ENCODE measurements around the gene LMTK2. TPM values are rescaled to one million over a fixed set of nuclear protein-coding genes. Genes with fewer than 3 reads are reported as not detected.
A peak's percentile ranks its signal among the peaks of the same experiment; 100 is the strongest.

The LMTK2 gene
- total RNA-seq, 1 donor from 2014 or later = 20.6 TPM

DNA sequence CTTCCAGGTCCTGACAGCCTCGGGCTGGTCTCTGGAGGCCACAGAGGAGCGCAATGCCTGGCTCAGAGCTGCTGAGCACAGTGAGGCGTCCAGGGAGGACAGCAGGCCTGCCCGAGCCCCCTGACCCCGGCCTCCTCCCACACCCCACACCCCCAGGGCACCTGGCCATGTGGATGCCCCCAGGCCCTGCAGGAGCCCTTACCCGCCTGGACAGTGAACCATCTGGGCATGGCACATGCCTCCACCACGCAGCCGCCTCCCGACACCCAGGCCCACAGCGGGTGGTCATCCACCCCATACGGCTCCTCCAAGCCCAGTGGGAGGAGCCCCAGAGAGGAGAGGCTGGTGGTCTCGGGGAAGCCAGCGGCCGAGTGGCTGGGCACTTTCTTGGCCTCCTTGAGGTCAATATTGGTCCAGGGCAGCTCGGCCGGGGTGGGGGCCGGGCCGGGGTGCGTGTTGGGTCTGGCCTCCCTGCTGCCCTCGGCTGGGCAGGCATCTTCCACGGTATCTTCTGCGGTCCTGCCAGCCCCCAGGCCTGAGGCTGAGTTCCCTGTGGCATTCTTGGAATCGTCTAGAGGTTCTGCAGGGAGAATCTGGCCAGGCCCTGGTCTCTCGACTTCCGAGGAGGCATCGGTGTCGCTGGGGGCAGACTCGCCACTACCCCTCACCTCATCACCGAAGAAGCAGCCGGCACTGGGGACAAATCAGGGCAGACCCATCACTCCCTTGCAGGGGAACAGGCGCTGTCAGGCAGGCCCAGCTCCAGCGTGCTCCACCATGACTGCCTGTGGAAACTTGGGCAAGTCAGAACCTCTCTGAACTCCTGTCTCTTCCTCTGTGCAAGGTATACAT lies 126.8 kb downstream of the LMTK2 start:
- TF ChIP-seq, protein P1, sequence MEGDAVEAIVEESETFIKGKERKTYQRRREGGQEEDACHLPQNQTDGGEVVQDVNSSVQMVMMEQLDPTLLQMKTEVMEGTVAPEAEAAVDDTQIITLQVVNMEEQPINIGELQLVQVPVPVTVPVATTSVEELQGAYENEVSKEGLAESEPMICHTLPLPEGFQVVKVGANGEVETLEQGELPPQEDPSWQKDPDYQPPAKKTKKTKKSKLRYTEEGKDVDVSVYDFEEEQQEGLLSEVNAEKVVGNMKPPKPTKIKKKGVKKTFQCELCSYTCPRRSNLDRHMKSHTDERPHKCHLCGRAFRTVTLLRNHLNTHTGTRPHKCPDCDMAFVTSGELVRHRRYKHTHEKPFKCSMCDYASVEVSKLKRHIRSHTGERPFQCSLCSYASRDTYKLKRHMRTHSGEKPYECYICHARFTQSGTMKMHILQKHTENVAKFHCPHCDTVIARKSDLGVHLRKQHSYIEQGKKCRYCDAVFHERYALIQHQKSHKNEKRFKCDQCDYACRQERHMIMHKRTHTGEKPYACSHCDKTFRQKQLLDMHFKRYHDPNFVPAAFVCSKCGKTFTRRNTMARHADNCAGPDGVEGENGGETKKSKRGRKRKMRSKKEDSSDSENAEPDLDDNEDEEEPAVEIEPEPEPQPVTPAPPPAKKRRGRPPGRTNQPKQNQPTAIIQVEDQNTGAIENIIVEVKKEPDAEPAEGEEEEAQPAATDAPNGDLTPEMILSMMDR (IDR thresholded peaks at IDR 0.05; ENCODE audit: partially characterized antibody, unreplicated experiment) = no peak
- DNase-seq = no peak
- Mint-ChIP-seq H3K4me3 (ENCODE audit: unreplicated experiment) (no peak overlapping the region), H3K9me3 (ENCODE audit: unreplicated experiment) (peaks cover 5% of the 10 kb centered on the region), H3K36me3 (ENCODE audit: unreplicated experiment) (peaks cover 1% of the 10 kb centered on the region), H3K27ac (ENCODE audit: unreplicated experiment) (peak overlapping the region; percentile 64), H3K4me1 (ENCODE audit: low read depth, unreplicated experiment) (no peaks in the 10 kb centered on the region), H3K27me3 (ENCODE audit: unreplicated experiment) (no peaks in the 10 kb centered on the region)

DNA sequence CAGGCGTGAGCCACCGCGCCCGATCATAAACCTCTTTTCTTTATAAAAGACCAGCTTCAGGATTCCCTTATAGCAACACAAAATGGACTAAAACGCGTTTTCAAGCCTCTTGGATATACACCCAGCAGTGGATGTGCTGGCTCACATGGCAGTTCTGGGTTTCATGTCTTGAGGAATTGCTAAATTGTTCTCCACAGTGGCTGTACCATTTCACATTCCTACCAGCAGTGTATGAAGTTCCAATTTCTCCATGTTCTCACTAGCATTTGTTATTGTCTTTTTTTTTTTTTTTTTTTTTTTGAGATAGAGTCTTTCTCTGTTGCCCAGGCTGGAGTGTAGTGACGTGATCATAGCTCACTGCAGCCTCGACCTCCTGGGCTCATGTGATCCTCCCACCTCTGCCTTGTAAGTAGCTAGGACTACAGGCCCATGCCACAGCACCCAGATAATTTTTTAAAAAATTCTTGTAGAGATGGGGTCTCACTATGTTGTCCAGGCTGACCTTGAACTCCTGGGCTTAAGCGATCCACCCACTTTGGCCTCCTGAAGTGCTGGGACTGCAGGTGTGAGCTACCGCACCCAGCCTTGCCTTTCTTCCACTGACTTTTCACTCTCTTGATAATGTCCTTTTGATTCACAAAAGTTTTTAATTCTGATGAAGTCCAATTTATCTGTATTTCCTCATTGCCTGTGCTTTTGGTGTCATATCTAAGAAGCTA lies 127.9 kb downstream of the LMTK2 start:
- no peaks in the 10 kb centered on the region for H3K4me1 Mint-ChIP-seq (ENCODE audit: low read depth, unreplicated experiment)
- peaks cover 7% of the 10 kb centered on the region for H3K9me3 Mint-ChIP-seq (ENCODE audit: unreplicated experiment)
- no peak overlapping the region for H3K4me3 Mint-ChIP-seq (ENCODE audit: unreplicated experiment)

DNA sequence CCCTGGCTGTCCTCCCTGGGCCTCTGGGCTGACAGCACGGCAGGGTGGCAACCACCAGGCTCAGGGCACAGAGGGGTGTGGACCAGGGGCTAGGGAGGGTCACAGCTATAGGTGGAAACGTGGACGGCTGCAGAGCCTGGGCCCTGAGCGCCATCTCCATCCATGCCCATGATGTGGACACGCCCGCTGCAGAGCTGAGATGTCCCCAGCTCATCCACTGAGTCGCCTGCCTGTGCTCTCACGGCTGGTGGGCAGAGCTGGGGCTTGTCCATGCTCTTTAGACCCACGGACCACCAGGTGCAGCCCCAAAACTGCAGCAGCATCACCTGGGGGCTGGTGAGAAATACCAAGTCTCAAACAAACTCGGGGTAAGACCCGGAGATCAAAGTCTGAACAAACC lies 129.2 kb downstream of the LMTK2 start:
- no peak for DNase-seq
- Mint-ChIP-seq H3K27ac (ENCODE audit: unreplicated experiment) (no peak overlapping the region), H3K9me3 (ENCODE audit: unreplicated experiment) (peaks cover 7% of the 10 kb centered on the region), H3K36me3 (ENCODE audit: unreplicated experiment) (peaks cover 6% of the 10 kb centered on the region), H3K4me1 (ENCODE audit: low read depth, unreplicated experiment) (no peaks in the 10 kb centered on the region), H3K27me3 (ENCODE audit: unreplicated experiment) (no peaks in the 10 kb centered on the region), H3K4me3 (ENCODE audit: unreplicated experiment) (no peak overlapping the region)
- TF ChIP-seq, protein P1 (IDR thresholded peaks at IDR 0.05; ENCODE audit: partially characterized antibody, unreplicated experiment) = no peak

More for the DNA sequence above, 127.9 kb downstream of the LMTK2 start:
- TF ChIP-seq, protein P1 (IDR thresholded peaks at IDR 0.05; ENCODE audit: partially characterized antibody, unreplicated experiment) = no peak
- Mint-ChIP-seq H3K27ac (ENCODE audit: unreplicated experiment) (no peak overlapping the region), H3K36me3 (ENCODE audit: unreplicated experiment) (peaks cover 6% of the 10 kb centered on the region), H3K27me3 (ENCODE audit: unreplicated experiment) (no peaks in the 10 kb centered on the region)
- DNase-seq = no peak

DNA sequence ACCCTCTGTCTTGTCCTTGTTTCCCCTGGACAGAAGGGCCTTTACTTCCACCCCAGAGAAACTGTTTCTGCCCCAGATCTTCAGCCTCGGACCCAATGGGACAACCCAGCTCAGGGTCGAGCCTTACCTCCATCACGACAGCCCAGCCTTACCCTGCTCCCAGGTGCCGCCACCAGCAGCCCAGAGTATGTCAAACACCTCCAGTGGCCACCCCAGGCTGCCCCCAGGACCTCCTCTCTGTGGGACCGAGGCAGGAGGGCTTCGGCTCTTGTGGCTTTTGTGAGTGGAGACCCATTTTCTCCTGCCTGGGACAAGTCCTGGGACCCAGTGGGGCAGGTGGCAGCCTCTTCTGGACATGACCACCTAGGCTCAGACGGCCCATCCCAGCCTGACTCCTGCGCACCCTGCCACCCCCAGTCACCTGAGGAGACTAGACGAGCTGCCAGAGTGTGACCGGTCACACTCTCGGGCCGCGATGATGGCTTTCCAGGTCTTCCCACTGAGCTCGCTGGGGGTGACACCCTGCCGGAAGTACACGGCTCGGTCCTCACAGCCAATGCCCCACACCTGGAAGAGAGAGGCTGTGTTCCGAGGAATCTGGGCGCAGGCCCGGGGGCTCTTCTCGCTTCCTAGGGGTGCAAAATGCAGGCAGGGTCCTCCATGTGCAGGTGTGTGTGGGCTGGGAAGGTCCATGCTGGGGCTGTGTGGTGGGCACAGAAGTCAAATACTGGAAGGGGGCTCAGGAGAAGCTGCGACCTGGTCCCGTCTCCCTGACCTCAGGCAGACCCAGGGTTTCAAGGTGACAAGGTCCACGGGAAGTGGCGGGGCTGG lies 129.9 kb downstream of the LMTK2 start:
- H3K27me3 Mint-ChIP-seq (ENCODE audit: unreplicated experiment) = no peaks in the 10 kb centered on the region
- no peak for DNase-seq
- peaks cover 7% of the 10 kb centered on the region for H3K9me3 Mint-ChIP-seq (ENCODE audit: unreplicated experiment)
- no peak overlapping the region for H3K4me3 Mint-ChIP-seq (ENCODE audit: unreplicated experiment)
- H3K4me1 Mint-ChIP-seq (ENCODE audit: low read depth, unreplicated experiment) = no peaks in the 10 kb centered on the region
- TF ChIP-seq, protein P1 (IDR thresholded peaks at IDR 0.05; ENCODE audit: partially characterized antibody, unreplicated experiment) = no peak
- peaks cover 6% of the 10 kb centered on the region for H3K36me3 Mint-ChIP-seq (ENCODE audit: unreplicated experiment)
- H3K27ac Mint-ChIP-seq (ENCODE audit: unreplicated experiment) = no peak overlapping the region

Measured in glutamatergic neuron (in vitro differentiated cells).